ENCODE measurements around the gene CASZ1. TPM values are rescaled to one million over a fixed set of nuclear protein-coding genes. Genes with fewer than 3 reads are reported as not detected.

The CASZ1 gene
- polyA plus RNA-seq, 3 donors = 14.0 to 14.6 (median 14.1) TPM

DNA sequence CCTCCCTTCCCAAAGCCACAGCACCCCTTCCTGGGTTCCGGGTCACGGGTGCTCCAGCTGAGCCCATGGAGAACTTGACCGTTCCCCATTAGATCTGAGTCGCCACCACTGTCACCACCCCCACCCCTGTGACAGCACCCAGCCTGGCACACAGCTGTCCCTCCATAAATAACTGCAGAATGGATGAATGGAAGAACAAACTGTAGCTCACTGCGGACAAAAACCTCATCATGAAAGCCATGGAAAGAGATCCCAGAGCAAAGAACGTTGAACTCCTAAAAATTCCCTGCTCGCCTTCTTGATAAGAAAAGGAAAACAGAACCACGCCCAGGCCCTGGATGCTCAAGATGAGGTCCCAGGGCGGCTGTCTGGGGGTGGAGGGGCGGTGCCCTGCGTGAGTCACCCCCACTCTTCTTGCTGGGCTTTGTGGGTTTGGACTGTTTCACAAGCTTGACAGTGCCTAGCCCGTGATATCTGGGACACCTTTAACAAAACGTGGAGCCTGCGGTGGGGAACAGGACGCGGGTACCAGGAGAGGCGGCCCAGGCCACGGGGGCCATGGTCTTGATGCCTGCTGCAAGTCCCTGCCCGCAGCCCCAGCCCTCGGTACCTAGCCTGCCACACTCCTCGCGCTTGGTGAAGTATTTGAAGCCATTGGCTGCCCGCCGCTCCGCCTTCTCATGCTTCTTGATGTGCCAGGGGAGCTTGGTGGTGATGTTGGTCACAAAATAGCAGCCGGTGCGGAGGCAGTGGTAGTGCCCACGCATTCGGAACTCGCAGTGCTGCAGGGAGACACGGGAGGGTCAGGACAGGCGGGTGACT is 151.9 kb downstream of the CASZ1 start:
- no peak for DNase-seq (ENCODE audit: low read depth in 3 of 3, low spot score in 2 of 3)

DNA sequence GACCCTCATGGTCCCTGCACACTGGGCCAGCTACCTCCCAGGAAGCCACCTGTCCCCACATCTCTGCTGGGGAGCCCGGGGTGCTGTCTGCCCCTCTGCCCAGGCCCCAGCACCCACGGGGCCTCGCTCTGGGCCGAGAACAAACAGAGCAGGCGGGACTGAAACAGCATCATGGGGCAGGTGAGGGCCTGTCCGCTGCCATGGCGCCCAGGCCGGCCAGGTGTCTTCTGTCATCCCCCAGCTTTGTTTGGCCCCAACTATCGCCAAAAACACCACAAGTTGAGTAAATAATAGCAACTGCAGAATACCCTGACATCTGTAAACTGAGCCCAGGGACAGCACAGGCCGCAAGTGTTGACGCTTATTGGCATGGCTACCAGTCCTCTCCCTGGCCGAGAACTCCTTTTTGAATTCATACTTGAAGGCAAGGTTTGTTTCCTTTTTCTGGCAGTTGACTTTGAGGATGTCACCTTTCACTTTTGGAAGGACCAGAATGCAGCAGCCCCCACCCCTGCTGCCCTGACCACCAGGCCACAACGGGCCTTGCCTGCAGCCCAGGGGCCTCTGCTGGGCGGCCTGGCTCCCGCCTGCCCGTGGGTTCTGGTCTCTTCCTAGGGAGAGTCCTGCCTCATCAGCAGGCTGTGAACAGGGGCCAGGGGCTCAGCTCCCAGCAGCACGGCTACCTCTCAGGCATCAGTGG is 152.7 kb downstream of the CASZ1 start:
- DNase-seq (ENCODE audit: low read depth in 3 of 3, low spot score in 2 of 3) = no peak

DNA sequence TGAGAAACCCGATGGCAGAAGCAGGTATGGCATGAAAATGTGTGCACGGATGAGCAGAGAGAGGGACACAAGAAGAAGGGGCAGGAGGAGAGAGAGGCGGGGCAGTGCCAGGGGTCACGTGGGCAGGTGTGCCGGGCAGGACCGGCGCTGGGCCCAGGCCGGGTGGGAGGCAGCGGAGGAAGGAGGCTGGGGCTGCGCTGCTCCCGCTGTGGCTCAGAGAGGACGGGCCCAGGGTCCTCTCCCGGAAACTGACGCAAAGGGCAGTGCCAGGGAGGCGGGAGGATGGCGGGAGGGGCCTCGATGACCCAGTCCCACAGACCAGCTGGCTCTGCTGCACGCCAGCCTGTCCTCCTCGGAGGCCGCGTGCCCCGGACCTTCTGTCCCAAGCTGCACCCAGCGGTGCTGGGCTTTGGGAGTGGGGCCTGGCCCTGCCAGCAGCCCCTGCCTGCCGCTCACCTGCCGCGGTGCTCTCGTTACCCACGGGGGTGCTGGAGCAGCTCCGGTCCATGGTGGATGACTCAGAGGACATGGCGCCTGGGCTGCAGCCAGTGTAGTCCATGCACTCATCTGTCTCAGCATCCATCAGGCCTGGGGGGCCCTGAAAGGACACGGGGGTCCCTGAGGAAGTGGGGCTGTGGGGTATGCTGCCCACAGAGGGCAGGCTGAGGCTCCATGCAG is 153.9 kb downstream of the CASZ1 start:
- no peak for DNase-seq (ENCODE audit: low read depth in 3 of 3, low spot score in 2 of 3)

DNA sequence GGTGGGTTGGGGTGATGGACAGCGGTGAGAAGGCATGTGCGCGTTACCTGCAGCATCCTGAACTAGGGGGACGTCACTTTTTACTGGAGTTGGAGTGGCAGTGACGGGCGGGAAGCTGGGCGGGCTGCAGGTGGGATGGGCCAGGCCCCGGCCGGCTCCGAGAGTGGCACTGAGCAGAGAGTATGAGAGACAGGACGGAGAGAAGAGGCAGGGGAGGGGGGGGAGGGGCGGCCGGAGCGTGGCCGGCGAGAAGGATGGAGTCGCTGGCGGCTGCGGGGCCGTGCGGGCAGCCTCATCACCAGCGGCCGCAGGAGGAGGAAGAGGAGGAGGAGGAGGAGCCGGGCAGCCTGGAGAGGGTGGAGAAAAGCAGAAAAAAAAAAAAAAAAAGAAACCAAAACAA is 154.5 kb downstream of the CASZ1 start:
- DNase-seq (ENCODE audit: low read depth in 3 of 3, low spot score in 2 of 3) = no peak

DNA sequence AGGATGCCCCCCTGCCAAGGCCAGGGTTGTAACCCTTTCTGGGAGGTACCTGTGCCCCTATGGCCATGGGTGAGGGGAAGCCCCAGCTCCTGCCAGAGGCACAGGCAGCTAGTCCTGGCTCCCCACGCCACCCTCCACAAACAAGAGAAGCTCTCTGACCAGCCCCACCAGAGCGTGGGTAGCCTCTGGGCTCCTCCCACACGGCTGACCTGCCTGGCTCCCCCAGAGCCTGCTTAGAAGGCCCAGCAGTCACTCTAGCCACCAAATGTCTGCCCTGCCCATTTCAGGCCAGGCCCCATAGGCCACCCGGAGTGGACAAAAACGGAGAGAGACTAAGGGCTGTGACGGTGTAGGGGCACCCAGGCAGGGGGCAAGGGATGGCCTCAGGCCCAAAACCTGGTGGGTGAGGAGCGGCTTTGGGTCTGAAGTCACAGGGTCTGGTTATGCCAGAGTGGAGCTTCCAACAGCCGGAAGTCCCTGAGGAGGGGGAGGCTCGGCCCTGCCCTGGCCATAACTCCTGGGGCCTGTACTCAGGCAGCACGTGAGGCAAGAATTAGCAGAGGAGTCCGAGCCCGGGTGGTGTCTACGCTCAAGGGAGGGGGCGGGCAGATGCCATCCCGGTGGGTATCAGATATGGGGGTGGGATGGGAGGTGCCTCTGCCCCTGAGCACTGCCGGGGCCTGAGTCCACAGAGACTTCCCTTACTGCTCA is 155.4 kb downstream of the CASZ1 start:
- DNase-seq (ENCODE audit: low read depth in 3 of 3, low spot score in 2 of 3) = no peak

DNA sequence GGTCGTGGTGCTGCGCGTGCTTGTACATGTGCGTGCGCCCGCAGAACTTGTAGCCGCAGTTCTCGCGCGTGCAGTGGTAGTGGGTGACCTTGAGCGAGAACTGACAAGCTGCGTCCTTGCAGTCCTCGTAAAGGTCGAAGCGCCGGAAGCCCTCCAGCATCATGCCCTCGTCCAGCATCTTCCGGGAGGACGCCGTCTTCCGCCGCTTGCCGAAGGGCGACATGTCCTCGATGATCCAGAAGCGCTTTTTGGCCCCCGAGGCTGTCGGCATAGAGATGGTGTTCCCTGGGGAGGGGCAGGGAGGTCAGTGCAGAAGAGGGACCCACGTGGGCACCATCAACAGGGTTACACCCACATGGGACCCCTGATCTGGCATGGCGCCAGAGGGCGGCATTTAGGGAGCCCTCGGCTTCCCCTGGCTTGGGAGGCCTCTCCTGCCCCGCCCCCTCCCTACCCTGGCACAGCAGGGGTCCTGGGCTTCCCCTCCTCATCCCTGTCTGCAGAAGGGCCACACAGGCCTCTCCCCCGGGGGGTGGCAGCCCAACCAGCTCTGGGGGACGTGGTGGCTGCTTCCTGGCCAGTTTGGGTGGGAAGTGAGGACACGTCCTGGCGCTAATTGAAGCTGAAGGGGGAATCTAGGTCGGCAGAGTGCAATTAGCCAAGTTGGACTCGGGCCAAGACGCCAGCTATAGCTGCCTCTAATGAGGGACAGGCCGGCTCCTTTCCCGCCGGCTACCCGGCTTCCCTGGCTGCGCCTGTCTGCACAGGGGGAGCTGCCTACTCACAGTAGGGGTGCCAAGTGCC is 156.5 kb downstream of the CASZ1 start:
- DNase-seq (ENCODE audit: low read depth in 3 of 3, low spot score in 2 of 3) = no peak

DNA sequence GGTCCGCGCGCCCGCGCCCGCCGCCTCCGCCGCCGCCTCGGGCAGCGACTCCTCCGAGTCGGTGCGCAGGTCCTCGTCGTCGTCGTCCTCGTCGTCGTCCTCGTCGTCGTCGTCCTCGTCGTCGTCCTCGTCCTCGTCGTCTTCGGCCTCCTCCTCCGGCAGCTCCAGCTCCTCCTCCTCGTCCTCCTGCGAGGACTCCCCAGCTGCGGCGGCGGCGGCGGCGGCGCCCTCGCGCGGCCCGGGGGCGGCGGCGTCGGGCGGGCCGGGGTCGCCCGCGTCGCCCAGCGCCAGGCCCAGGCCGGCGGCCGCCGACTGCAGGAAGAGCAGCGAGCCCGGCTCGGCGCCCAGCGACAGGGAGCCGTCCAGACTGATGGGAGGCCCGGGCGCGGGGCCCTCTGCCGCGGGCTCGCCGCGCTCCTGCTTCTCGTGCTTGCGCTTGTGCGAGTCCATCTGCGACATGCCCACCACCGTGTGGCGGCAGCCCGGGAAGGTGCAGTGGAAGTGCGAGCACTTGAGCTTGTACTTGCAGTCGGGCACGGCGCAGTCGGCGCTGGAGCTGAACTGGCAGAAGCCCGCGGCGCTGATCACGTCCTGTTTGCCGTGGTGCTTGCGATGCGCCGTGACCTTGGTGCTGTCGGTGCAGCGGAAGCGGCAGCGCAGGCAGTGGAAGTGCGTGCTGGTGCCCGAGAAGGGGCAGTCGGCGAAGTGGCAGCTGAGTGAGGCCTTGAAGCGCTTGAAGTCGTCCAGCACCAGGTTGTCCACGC is 157.3 kb downstream of the CASZ1 start:
- DNase-seq (ENCODE audit: low read depth in 3 of 3, low spot score in 2 of 3) = no peak

DNA sequence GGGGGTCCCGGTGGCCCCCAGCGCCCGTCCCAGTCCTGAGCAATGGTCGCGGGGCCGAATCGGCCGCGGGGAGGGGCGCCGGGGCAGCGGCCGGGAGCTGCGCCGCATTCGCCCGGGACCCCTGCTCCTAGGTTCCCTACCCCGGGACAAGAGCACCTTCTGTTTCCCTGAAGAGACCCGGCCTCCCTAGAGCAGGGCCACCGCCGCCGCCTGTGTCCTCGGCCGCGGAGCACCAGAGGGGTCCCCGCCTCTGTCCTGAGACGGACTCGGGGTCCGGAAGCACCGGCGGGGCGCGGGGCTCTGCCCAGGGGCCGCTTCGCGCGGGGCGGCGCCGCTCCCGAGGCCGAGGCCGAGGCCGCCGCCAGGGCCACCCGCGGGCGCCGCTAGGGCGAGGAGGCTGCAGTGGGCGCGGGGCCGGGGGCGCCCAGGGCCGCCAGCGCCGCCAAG is 157.9 kb downstream of the CASZ1 start:
- DNase-seq (ENCODE audit: low read depth in 3 of 3, low spot score in 2 of 3) = no peak

DNA sequence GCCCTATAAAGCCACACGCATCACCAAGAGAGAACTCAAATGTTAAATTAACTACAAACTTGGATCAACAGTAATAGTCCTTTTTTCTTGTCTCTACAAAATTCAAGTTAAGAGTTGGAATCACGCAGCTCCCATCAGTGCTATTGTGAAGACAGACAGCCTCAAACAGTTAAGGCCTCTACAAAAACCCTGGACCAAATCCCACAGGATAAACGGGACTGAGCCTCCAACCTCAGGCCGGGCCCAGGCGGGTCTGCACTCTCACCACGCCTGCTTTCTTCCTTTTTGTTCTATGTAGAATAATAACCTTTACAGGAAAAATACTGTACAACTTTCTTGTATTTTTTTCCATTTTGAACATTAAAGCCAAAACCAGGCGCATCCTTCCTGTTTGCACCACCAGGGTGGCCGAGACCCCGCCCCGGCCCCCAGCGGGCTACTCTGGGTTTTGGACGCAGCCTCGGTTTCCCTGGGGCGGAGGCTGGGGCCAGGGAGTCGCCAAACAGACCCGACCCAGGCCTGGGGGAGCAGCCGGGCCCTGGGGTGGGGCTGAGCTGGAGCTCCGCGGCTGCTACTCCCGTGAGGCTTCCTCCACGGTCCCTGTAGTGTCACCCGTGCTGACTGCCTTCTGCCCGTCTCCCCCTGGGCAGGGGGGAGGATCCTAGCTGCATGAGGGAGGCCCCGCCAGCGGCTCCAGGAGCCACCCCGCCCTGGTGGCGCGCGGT is 158.4 kb downstream of the CASZ1 start:
- DNase-seq (ENCODE audit: low read depth in 3 of 3, low spot score in 2 of 3) = no peak

DNA sequence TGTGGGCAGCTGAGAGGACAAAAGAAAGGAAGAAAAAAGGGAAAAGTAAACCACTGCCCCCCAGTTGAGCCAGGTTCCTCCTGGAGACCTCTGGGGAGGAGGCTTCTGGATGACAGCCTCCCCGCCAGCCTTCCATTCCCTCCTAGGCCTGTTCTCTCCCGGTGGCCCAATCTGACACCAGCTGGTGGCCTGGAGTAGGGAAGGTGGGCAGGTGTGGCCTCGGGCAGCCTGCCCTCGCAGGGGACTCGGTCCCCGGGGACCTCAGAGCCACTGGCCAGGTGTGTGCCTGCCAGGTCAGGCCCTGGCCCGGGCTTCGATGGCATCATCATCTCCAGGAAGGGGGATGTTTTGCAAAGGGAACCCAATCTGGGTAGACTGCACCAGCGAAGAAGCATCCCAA is 159.0 kb downstream of the CASZ1 start:
- no peak for DNase-seq (ENCODE audit: low read depth in 3 of 3, low spot score in 2 of 3)

DNA sequence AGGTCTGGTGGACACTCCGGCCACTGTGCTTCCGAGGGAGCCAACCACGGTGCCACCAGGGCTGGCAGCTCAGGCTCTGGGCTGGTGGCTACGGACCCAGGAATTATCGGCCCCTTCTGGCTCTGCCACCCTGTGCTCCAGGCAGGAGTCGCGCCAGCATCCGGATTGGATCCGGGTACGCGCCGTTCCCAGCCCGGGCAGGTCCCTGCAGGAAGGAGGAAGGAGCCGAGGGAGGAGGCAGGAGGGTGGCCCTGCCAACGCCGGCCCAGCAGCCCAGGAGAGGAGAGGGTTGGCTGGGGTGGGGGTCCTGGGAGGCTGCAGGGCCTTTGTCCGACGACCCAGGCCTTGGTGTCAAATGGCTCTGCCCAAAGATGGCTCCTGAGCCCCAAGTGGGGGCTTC is 160.5 kb downstream of the CASZ1 start:
- no peak for DNase-seq (ENCODE audit: low read depth in 3 of 3, low spot score in 2 of 3)

DNA sequence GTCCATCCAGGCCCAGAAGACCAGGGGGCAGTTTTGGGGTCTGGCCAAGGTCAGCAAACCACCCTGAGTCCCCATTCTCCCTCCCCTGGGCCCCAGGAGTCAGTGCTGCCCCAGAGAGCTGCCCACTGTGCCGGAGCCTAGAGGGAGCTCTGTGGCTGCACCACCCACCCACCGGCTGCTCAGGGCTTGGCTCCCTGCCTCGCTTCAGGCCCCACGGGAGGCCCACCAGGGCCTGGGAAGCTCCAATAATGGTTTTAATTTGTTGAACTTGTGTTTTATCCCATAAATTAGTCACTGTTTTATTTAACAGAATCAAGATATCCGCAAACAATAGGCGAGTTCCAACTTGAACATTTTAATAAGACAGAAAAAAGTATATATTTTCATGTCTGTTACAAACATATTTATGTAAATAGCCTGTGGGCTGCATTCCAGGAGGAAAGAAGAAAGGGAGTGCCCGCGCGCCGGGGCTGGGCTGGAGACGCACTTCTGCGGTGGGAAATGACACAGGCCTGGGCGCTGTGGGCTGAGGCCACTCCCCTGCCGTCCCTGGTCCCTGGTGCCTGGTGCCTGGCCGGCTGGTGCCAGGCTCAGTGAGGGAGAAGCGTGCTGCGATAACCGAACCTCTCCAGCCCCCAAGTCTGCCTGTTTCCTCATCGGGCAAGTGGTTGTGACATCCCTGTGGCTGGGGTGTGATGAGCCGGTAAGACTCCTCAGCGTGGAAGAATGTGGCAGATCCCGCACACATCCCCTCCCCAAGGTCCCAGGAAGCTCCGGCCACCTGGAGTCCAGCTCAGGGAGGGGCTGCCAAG is 161.2 kb downstream of the CASZ1 start:
- no peak for DNase-seq (ENCODE audit: low read depth in 3 of 3, low spot score in 2 of 3)

DNA sequence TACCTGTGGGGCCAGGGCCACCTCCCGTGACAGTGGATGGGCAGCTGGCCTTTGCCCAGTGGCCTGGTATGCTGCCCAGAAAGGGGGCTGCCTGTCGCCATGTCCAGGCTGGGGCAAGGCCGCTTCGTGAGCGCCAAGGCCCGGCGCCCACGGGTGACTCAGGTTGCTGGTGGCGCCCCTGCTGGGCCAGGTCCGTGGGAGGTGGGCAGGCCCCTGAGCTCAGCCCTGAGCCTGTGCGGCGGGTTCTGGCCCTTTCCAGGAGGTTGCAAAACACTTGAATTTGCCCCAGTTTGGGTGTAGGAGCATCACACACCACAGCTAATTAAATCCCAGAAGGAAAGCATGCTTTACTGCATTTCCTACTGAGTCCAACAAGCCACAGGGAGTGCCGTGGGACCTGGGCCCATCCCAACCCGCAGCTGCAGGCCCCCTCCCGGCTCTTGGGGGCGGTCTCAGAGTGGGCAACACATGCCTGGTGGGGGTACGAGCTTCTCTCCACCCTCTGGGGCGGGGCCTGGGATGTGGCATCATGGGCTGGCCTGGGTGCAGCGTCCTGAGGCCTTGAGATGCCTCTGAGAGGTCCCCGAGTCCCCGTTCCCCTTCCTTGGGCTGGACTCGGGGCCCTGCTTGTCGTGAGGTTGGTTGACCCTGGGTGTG is 161.9 kb downstream of the CASZ1 start:
- DNase-seq (ENCODE audit: low read depth in 3 of 3, low spot score in 2 of 3) = no peak

DNA sequence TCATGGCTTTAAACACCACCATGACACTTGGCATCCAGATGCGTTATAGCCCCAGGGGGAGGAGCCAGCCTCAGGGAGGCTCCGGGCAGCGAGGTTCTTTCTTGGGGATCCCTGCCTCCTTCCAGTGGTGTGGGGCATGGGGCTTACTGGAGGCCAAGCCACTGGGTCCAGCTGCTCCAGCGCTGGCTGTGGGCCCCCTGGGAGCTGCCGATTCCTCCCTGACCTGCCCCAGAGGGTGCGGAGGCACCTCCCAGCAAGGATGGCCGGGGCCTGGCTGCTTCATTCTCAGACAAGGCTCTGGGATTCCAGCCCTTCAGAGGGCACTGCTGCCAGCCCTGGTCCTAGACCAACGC is 162.4 kb downstream of the CASZ1 start:
- DNase-seq (ENCODE audit: low read depth in 3 of 3, low spot score in 2 of 3) = no peak

DNA sequence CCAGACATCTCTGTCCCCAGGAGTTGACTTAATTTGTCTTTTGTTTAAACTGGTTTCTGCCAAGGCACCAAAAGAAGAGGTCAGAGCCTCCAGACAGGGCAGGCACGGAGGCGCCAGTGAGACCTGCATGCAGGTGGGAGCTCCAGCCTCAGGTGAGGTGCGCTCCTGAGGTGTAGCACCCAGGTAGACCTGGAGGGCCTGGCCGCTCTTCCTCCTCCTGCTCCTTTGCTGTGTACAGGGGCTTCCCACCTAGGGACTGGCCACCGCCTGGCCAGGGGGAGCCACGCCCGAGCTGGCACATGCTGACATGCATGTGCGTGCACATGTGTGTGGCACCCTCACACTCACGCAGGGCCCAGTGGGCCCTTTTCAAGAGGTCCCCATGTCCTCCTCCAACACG is 163.0 kb downstream of the CASZ1 start:
- DNase-seq (ENCODE audit: low read depth in 3 of 3, low spot score in 2 of 3) = no peak

DNA sequence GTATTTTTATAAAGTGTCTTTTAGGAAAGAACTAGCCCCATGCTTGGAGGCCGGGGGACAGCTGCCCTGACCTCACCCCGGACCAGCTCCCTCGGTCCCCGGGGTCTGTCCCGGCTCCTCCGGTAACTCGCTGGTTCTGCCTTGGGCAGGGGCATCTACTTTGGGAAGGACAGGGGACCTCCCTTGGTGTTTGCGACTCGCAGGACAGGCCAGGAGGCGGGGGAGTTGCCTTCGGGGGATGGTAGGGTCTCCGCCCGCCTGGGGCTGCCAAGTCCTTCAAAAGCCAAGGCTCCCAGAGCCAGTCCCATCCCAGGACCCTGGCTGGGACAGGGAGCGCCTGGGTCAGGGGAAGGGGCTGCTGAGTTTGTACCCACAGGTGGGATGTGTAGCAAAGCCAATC is 163.8 kb downstream of the CASZ1 start:
- DNase-seq (ENCODE audit: low read depth in 3 of 3, low spot score in 2 of 3) = no peak

DNA sequence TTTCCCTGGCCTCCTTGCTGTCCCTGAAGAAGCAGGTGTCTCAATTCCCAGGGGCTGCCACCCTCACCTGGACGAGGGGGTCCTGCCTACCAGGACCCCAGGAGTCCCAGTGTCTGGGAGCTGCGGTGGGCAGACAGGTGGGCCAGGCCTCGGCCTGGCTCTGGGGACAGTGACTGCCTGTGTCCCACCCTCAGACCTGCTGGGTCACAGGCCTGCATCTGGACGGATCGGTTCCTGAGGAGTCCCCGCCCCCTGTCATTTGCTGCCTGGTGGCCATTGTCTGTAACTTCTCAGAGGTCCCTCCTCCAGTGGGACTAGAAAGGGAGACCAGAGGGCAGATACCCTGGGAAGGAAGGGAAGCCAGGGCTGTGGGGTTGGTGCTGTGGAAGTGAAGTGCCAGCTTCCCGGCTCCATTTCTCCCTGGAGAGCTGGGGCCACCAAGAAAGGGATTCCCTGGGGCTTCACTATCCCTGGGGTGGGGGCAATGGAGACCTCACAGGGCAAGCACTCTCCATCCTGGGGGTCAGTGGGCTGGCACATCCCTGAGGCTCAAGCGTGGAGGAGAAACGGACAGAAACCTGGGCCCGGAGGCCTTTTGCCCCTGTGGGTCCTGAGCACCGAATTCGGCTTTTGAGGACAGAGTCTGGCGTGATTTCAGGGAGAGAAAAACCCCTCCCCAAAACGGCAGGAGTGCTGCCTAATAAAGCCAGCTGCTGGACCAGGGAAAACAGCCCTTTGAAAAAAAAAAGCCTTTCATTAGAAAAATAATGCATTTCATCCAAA is 164.4 kb downstream of the CASZ1 start:
- no peak for DNase-seq (ENCODE audit: low read depth in 3 of 3, low spot score in 2 of 3)
